PC-9 (cell line): ENCODE results near the gene SHMT1.
"Not testable (repeated sequence)": the region's sequence is repeated elsewhere in the genome, so short reads cannot be mapped to it uniquely, and the experiment has no call there.

Source experiments
- CTCF ChIP-seq: fragments of 200-600 bp; sonication (generic); conservative IDR thresholded peaks from 2 replicates; pipeline ENCODE4 v1.6.1; 2017; ENCODE audit warnings: mixed run types, antibody characterized with exemption, mild to moderate bottlenecking, moderate library complexity
- EZH2 ChIP-seq: fragments of 200-600 bp; sonication (generic); IDR thresholded peaks from 2 replicates; pipeline ENCODE4 v1.8.0; 2017; ENCODE audit warnings: antibody characterized with exemption, low read depth

- TF ChIP-seq CTCF, EZH2: not testable (repeated sequence)
These were observed 19.7 kb upstream of the SHMT1 start for GRCh38 chr17:18383079-18383481.
